Mesenchymal stem cell (in vitro differentiated cells and primary cell): ENCODE results near the gene ACTRT2.

Experiments used
- DNase-seq: peaks from one replicate; pipeline ENCODE4 v3.0.0-alpha.2; 2013
- H2AFZ ChIP-seq: one replicate; pipeline ENCODE4 v1.6.1; 2013; ENCODE audit warnings: low read depth, mild to moderate bottlenecking, control low read depth, inconsistent platforms, low read length, moderate library complexity
- H2AK5ac ChIP-seq: 2 replicates; pipeline ENCODE4 v1.6.1; 2013; ENCODE audit warnings: low read length, moderate library complexity, mild to moderate bottlenecking, inconsistent platforms; ENCODE audit not compliant: severe bottlenecking
- H2BK120ac ChIP-seq: one replicate; pipeline ENCODE4 v1.6.1; 2013; ENCODE audit warnings: low read depth, mild to moderate bottlenecking, inconsistent platforms, low read length, moderate library complexity
- H2BK12ac ChIP-seq, 2 experiments: one replicate each; pipeline ENCODE4 v1.6.1; 2013; ENCODE audit warnings: inconsistent platforms in 2 of 2, low read length in 2 of 2, mild to moderate bottlenecking in 2 of 2, moderate library complexity in 2 of 2, control low read depth in 1 of 2
- H2BK15ac ChIP-seq: one replicate; pipeline ENCODE4 v1.6.1; 2013; ENCODE audit warnings: mild to moderate bottlenecking, low read depth, inconsistent platforms; ENCODE audit not compliant: poor library complexity, severe bottlenecking
- H2BK5ac ChIP-seq: 2 replicates; pipeline ENCODE4 v1.6.1; 2013; ENCODE audit warnings: low read depth, mild to moderate bottlenecking, low read length, control low read depth, inconsistent platforms; ENCODE audit not compliant: poor library complexity, severe bottlenecking
- H3K14ac ChIP-seq, 2 experiments: one replicate each; pipeline ENCODE4 v1.6.1; 2013; ENCODE audit warnings: inconsistent platforms in 2 of 2, low read length in 2 of 2, control low read depth in 1 of 2, mild to moderate bottlenecking in 1 of 2, moderate library complexity in 1 of 2
- H3K18ac ChIP-seq, 2 experiments: one replicate each; pipeline ENCODE4 v1.6.1; 2013; ENCODE audit warnings: inconsistent platforms in 2 of 2, low read length in 2 of 2, control low read depth in 1 of 2, low read depth in 1 of 2, mild to moderate bottlenecking in 1 of 2
- H3K23ac ChIP-seq, 2 experiments: one replicate each; pipeline ENCODE4 v1.6.1; 2013; ENCODE audit warnings: inconsistent platforms in 2 of 2, low read length in 2 of 2, mild to moderate bottlenecking in 2 of 2, moderate library complexity in 2 of 2, control low read depth in 1 of 2
- H3K27ac ChIP-seq: 2 replicates; pipeline ENCODE4 v1.5.1; 2013; ENCODE audit warnings: mild to moderate bottlenecking, moderate library complexity, low read length, control low read depth, inconsistent platforms; ENCODE audit not compliant: poor library complexity, severe bottlenecking
- H3K27me3 ChIP-seq, 2 experiments: 2 replicates each; pipeline versions ENCODE4 v1.6.1 to v1.7.0; 2013; ENCODE audit warnings: low read length in 2 of 2, mild to moderate bottlenecking in 2 of 2, moderate library complexity in 2 of 2, control low read depth in 1 of 2, inconsistent platforms in 1 of 2; ENCODE audit not compliant: control insufficient read depth in 1 of 2, insufficient read depth in 1 of 2
- H3K36me3 ChIP-seq, 2 experiments: 2 replicates each; pipeline versions ENCODE4 v1.6.1 to v1.7.0; 2013; ENCODE audit warnings: low read length in 2 of 2, control low read depth in 1 of 2, inconsistent platforms in 1 of 2, low read depth in 1 of 2, mild to moderate bottlenecking in 1 of 2; ENCODE audit not compliant: insufficient read depth in 2 of 2, control insufficient read depth in 1 of 2
- H3K4ac ChIP-seq, 2 experiments: one replicate each; pipeline ENCODE4 v1.6.1; 2013; ENCODE audit warnings: inconsistent platforms in 2 of 2, low read length in 2 of 2, mild to moderate bottlenecking in 2 of 2, moderate library complexity in 2 of 2, control low read depth in 1 of 2, low read depth in 1 of 2
- H3K4me1 ChIP-seq: 2 replicates; pipeline ENCODE4 v1.6.1; 2013; ENCODE audit warnings: low read depth, low read length, control low read depth; ENCODE audit not compliant: control insufficient read depth, insufficient read depth
- H3K4me2 ChIP-seq: 2 replicates; pipeline ENCODE4 v1.6.1; 2013; ENCODE audit warnings: low read length, mild to moderate bottlenecking, inconsistent platforms; ENCODE audit not compliant: poor library complexity, severe bottlenecking
- H3K4me3 ChIP-seq, 2 experiments: 2 replicates each; pipeline versions ENCODE4 v1.5.1 to v1.7.0; 2013; ENCODE audit warnings: low read length in 2 of 2, mild to moderate bottlenecking in 2 of 2, control low read depth in 1 of 2, low read depth in 1 of 2; ENCODE audit not compliant: insufficient read depth in 1 of 2
- H3K79me1 ChIP-seq: replicated peaks from 2 replicates; pipeline ENCODE4 v1.6.1; 2013; ENCODE audit warnings: mild to moderate bottlenecking, control low read depth, low read length, inconsistent platforms; ENCODE audit not compliant: poor library complexity, severe bottlenecking
- H3K9ac ChIP-seq: 2 replicates; pipeline ENCODE4 v1.7.0; 2013; ENCODE audit warnings: mild to moderate bottlenecking, low read length, moderate library complexity
- H3K9me3 ChIP-seq: 2 replicates; pipeline ENCODE4 v1.7.0; 2013; ENCODE audit warnings: mild to moderate bottlenecking, low read length; ENCODE audit not compliant: control insufficient read depth
- H4K8ac ChIP-seq: one replicate; pipeline ENCODE4 v1.6.1; 2013; ENCODE audit warnings: inconsistent platforms, mild to moderate bottlenecking, low read length, moderate library complexity
- H4K91ac ChIP-seq: one replicate; pipeline ENCODE4 v1.6.1; 2013; ENCODE audit warnings: mild to moderate bottlenecking, low read length, inconsistent platforms
- WGBS: methylation state at CpG from one replicate; pipeline ENCODE4 v1.1.7; 2013; ENCODE audit warnings: mixed read lengths; 5-methylcytosine and 5-hydroxymethylcytosine counted together

The ACTRT2 gene

DNA sequence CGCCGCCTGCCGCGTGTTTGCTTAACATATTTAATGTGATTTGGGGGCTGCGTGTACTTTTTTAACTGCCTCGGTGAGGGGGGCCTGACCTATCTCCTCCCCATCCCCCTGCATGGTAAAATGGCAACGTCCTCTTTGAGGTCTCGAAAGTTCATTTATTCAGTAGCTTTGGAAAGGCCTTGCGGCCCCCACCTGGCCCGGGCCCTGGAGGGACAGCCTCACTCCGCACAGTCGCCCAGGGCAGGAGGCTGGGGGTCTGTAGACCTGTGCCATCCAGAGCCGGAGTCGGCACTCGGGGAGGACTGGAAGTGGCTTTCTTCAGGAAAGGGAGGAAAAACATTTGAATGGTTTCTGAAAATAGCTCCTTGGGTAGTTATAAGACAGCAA is 38.0 kb upstream of the ACTRT2 start:
- Histone ChIP-seq H3K27ac (no peak overlapping the region), H3K79me1 (no peaks in the 10 kb centered on the region), H2BK120ac (no peak overlapping the region), H3K27me3 (peaks cover 0 to 21% of the 10 kb centered on the region in 2 experiments), H3K9ac (no peak overlapping the region), H3K4ac (no peak overlapping the region), H4K91ac (no peak overlapping the region), H3K23ac (no peak overlapping the region), H2BK15ac (no peak overlapping the region), H2BK5ac (no peak overlapping the region), H2BK12ac (no peak overlapping the region), H4K8ac (no peak overlapping the region), H2AK5ac (no peak overlapping the region), H3K4me1 (no peaks in the 10 kb centered on the region), H2AFZ (no peak overlapping the region), H3K4me2 (no peak overlapping the region), H3K4me3 (no peak overlapping the region), H3K14ac (no peak overlapping the region), H3K18ac (no peak overlapping the region), H3K9me3 (no peaks in the 10 kb centered on the region), H3K36me3 (no peaks in the 10 kb centered on the region)
- 92% methylated on average over 15 of the region's 15 CpGs for WGBS
- DNase-seq = no peak

DNA sequence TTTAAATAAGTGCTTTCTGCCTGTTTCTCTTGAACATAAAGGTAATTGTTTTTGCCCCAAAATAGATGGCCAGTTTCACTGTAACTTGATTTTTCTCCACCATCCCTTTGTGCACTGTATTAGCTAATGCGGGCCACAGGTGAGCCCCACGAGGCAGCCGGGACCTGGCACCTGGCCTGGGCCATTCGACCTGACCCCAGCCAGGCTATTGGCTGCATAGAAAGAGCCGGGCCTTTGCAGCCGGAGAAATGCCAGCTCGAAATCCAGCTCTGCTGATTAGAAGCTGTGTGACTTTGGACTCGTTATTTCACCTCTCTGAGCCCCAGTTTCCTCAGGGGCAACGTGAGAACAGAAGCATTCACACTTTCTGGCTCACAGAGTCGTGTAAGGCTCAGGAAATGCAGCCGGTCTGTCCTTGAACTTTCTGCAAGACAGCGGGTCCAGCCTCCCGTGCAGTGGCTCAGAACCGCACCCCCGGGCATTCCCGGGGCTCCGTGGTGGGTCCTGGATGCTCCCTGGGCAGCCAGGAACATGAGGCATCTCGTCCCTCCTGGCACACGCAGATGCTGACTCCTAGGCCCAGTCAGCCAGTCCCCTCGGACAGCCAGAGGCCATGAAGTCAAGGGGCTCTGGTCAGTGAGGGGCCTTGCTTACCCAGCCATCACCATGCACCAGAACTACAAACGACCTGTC is 37.4 kb upstream of the ACTRT2 start:
- Histone ChIP-seq H3K23ac (no peak overlapping the region), H2AFZ (no peak overlapping the region), H3K4me2 (no peak overlapping the region), H2AK5ac (no peak overlapping the region), H3K4ac (no peak overlapping the region), H3K36me3 (no peaks in the 10 kb centered on the region), H2BK5ac (no peak overlapping the region), H2BK15ac (no peak overlapping the region), H3K4me3 (no peak overlapping the region), H2BK120ac (no peak overlapping the region), H3K18ac (no peak overlapping the region), H2BK12ac (no peak overlapping the region), H3K14ac (no peak overlapping the region), H3K9me3 (no peaks in the 10 kb centered on the region), H3K27ac (no peak overlapping the region), H3K79me1 (no peaks in the 10 kb centered on the region), H4K8ac (no peak overlapping the region), H3K27me3 (peaks cover 0 to 21% of the 10 kb centered on the region in 2 experiments), H4K91ac (no peak overlapping the region), H3K9ac (no peak overlapping the region), H3K4me1 (no peaks in the 10 kb centered on the region)
- WGBS = 70% methylated on average over 21 of the region's 21 CpGs
- no peak for DNase-seq

DNA sequence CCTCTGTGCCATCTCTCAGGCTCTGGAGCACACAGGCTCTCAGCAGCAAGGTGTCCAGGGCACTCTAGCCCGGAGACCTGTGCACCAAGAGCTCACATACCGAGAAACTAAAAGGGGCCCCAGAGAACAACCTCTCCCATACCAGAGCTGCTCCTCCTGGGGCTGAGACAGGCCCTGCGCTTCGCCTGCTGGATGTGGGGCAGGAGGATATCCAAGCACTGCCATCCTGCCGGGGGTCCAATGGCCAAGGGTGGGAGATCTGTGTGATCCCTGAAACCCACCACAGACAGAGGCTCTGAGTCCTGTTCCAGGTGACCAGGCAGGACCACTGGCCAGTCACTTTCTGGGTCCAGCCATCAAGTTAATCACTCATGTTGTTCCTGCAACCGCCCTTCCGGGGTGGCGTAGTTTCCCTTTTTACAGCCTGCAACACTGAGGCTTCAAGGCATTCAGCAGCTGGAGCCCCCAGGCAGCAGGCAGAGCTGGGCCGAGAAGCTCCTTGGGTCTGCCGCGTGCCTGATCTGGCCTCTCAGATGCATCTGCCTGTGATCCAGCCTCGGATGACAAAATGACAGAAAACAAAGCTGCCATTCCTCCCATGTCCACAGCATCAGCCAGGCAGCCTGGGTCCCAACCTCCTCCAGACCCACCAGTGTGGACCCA is 36.7 kb upstream of the ACTRT2 start:
- no peak overlapping the region for H3K27ac ChIP-seq
- H3K18ac ChIP-seq = no peak overlapping the region
- no peak overlapping the region for H2BK15ac ChIP-seq
- H3K14ac ChIP-seq = no peak overlapping the region
- H2BK12ac ChIP-seq = no peak overlapping the region
- H2AFZ ChIP-seq = peak overlapping the region; percentile 3
- no peak overlapping the region for H2BK5ac ChIP-seq
- no peak overlapping the region for H4K91ac ChIP-seq
- H3K36me3 ChIP-seq = no peaks in the 10 kb centered on the region
- H3K23ac ChIP-seq = no peak overlapping the region
- no peaks in the 10 kb centered on the region for H3K79me1 ChIP-seq
- peaks cover 0 to 21% of the 10 kb centered on the region in 2 experiments for H3K27me3 ChIP-seq
- no peak overlapping the region for H3K4me2 ChIP-seq
- H3K4ac ChIP-seq = no peak overlapping the region
- no peak overlapping the region for H3K9ac ChIP-seq
- H4K8ac ChIP-seq = no peak overlapping the region
- no peak overlapping the region for H2BK120ac ChIP-seq
- H3K4me3 ChIP-seq = no peak overlapping the region
- H2AK5ac ChIP-seq = no peak overlapping the region
- H3K4me1 ChIP-seq = no peaks in the 10 kb centered on the region
- no peak for DNase-seq
- WGBS = 79% methylated on average over 12 of the region's 12 CpGs
- H3K9me3 ChIP-seq = no peaks in the 10 kb centered on the region

DNA sequence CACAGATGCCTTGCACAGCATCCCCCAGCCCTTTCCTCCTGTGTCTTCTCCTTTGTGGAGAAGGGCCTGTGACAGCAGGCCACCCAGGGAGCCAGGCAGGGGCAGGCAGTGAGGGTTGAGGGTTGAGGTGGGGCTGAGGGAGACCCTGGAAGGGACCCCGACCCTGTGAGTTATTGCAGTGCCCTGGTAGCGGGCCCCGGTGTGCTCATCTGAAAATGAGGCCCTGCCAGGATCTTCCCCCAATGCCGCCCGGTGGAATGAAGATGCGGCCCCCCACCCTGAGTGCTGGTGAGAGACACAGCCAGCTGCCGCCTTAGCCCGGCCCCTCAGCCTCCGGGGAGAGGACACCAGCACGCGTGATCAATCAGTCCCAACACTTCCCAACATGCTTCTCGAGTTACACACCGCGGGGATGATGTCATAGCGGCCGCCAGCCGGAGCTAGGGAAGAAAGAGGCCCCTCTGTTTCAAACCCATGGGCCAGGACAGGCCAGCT is 36.2 kb upstream of the ACTRT2 start:
- no peak overlapping the region for H3K14ac ChIP-seq
- no peak overlapping the region for H2AFZ ChIP-seq
- H3K27me3 ChIP-seq = peaks cover 0 to 21% of the 10 kb centered on the region in 2 experiments
- H3K9ac ChIP-seq = no peak overlapping the region
- no peak overlapping the region for H2BK5ac ChIP-seq
- H3K4me3 ChIP-seq = no peak overlapping the region
- no peak overlapping the region for H3K18ac ChIP-seq
- no peak overlapping the region for H3K23ac ChIP-seq
- H4K8ac ChIP-seq = no peak overlapping the region
- DNase-seq = no peak
- no peak overlapping the region for H3K27ac ChIP-seq
- H3K4ac ChIP-seq = no peak overlapping the region
- H2AK5ac ChIP-seq = no peak overlapping the region
- H3K79me1 ChIP-seq = no peaks in the 10 kb centered on the region
- H2BK120ac ChIP-seq = no peak overlapping the region
- H3K4me1 ChIP-seq = no peaks in the 10 kb centered on the region
- H4K91ac ChIP-seq = no peak overlapping the region
- no peak overlapping the region for H2BK12ac ChIP-seq
- no peak overlapping the region for H3K4me2 ChIP-seq
- H3K36me3 ChIP-seq = no peaks in the 10 kb centered on the region
- no peak overlapping the region for H2BK15ac ChIP-seq
- 73% methylated on average over 17 of the region's 17 CpGs for WGBS
- H3K9me3 ChIP-seq = no peaks in the 10 kb centered on the region
